Measurements from ENCODE around the gene FAM20B.

The FAM20B gene

DNA sequence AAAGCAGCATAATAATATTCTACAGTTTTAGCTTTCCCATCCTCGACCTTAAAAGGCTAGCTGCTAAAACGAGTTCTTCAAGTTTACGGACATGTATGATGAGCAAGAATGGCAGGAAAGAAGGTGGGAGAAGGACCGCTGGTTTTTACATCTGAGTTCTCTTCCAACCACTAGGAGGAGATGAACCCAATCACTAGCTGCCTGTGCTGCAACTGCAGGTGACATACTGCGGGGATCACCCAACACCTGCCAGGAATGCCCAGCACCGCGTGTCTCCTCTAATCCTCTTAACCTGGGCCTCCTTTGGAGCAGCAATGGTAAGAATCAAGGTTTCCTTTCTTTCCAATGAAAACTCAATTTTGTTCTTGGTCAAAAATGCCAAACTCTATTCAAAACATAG lies 79.7 kb downstream of the FAM20B start:
- no peak overlapping the region for H3K4me3 ChIP-seq (replicated peaks; ENCODE audit: insufficient read depth, low read length)
- no peak for DNase-seq (ENCODE audit: low read depth in 1 of 2, low spot score in 1 of 2)
- no peak for TF ChIP-seq SPI1 (IDR thresholded peaks at IDR 0.05; ENCODE audit: borderline replicate concordance, low read depth)
- TF ChIP-seq GABPA (IDR thresholded peaks at IDR 0.05; ENCODE audit: low read depth): no peak
- TF ChIP-seq, protein P1, sequence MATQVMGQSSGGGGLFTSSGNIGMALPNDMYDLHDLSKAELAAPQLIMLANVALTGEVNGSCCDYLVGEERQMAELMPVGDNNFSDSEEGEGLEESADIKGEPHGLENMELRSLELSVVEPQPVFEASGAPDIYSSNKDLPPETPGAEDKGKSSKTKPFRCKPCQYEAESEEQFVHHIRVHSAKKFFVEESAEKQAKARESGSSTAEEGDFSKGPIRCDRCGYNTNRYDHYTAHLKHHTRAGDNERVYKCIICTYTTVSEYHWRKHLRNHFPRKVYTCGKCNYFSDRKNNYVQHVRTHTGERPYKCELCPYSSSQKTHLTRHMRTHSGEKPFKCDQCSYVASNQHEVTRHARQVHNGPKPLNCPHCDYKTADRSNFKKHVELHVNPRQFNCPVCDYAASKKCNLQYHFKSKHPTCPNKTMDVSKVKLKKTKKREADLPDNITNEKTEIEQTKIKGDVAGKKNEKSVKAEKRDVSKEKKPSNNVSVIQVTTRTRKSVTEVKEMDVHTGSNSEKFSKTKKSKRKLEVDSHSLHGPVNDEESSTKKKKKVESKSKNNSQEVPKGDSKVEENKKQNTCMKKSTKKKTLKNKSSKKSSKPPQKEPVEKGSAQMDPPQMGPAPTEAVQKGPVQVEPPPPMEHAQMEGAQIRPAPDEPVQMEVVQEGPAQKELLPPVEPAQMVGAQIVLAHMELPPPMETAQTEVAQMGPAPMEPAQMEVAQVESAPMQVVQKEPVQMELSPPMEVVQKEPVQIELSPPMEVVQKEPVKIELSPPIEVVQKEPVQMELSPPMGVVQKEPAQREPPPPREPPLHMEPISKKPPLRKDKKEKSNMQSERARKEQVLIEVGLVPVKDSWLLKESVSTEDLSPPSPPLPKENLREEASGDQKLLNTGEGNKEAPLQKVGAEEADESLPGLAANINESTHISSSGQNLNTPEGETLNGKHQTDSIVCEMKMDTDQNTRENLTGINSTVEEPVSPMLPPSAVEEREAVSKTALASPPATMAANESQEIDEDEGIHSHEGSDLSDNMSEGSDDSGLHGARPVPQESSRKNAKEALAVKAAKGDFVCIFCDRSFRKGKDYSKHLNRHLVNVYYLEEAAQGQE (IDR thresholded peaks at IDR 0.05; ENCODE audit: insufficient replicate concordance, low read depth): no peak
- no peak for TF ChIP-seq POLR2AphosphoS5 (IDR thresholded peaks at IDR 0.05; ENCODE audit: low read depth)
- no peak for TF ChIP-seq CTCF (IDR thresholded peaks at IDR 0.05; ENCODE audit: insufficient read depth, low read length)
- H3K27me3 ChIP-seq (ENCODE audit: insufficient read depth, poor library complexity, severe bottlenecking): no peaks in the 10 kb centered on the region
- H3K27ac ChIP-seq (replicated peaks): no peak overlapping the region

DNA sequence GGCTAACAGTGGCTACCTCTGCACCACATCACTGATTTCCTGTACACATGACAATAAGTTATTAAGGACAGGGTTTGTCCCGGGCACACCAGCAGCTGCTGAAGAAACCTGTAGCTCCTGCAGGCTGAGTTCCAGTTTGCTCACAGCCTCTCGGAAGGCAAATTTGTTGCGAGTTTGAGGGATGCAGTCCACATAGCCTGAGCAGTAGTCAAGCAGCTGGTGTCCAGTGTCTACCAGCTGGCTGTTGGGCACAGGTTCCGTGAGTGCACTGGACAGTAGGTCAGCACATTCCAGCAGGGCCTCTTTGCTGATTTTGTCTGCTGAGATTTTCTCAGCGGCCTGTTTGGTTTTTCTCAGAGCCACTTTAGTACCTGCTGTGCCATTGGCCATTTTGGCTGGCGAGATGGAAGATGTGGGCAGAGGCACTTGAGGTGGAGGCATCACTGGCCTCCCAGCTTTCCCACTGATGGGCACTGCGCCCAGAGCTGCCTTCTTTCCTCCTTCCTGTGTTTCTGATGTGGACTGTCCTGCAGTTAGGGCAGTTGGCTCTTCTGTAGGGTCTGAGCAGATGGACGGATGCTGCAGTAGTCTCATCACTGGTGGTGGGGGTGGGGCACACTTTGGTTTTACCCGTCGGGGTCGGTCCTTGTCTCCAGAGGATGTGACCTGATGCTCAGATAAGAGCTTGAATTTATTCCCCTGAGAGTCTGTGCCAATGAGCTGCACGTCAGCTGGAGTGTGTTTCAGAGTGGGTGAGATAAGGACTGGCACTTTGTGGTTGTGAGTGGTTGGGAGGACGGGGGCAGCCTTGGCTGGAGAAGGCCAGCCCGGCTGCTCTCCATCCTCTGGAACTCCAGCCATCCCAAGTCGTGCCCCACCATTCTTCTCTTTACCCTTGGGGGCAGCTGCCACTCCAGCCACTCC lies 82.3 kb downstream of the FAM20B start:
- H3K27ac ChIP-seq (replicated peaks): no peak overlapping the region
- no peak for DNase-seq (ENCODE audit: low read depth in 1 of 2, low spot score in 1 of 2)
- H3K4me3 ChIP-seq (replicated peaks; ENCODE audit: insufficient read depth, low read length): no peak overlapping the region
- H3K27me3 ChIP-seq (ENCODE audit: insufficient read depth, poor library complexity, severe bottlenecking): no peaks in the 10 kb centered on the region
- TF ChIP-seq CTCF (IDR thresholded peaks at IDR 0.05; ENCODE audit: insufficient read depth, low read length): no peak
- TF ChIP-seq, protein P1 (IDR thresholded peaks at IDR 0.05; ENCODE audit: insufficient replicate concordance, low read depth): no peak
- no peak for TF ChIP-seq POLR2AphosphoS5 (IDR thresholded peaks at IDR 0.05; ENCODE audit: low read depth)
- TF ChIP-seq GABPA (IDR thresholded peaks at IDR 0.05; ENCODE audit: low read depth): no peak
- no peak for TF ChIP-seq SPI1 (IDR thresholded peaks at IDR 0.05; ENCODE audit: borderline replicate concordance, low read depth)

- no peak for TF ChIP-seq CTCF (IDR thresholded peaks at IDR 0.05; ENCODE audit: insufficient read depth, low read length)
- no peak for TF ChIP-seq POLR2AphosphoS5 (IDR thresholded peaks at IDR 0.05; ENCODE audit: low read depth)
- TF ChIP-seq, protein P1 (IDR thresholded peaks at IDR 0.05; ENCODE audit: insufficient replicate concordance, low read depth): no peak
- no peak for TF ChIP-seq SPI1 (IDR thresholded peaks at IDR 0.05; ENCODE audit: borderline replicate concordance, low read depth)
- no peak for TF ChIP-seq GABPA (IDR thresholded peaks at IDR 0.05; ENCODE audit: low read depth)
- Histone ChIP-seq H3K27ac (replicated peaks) (no peak overlapping the region), H3K4me3 (replicated peaks; ENCODE audit: insufficient read depth, low read length) (no peak overlapping the region), H3K27me3 (ENCODE audit: insufficient read depth, poor library complexity, severe bottlenecking) (no peaks in the 10 kb centered on the region)
- DNase-seq (ENCODE audit: low read depth in 1 of 2, low spot score in 1 of 2): no peak
Measured at GRCh38 chr1:179108644-179109043, 83.0 kb downstream of the FAM20B start.
